Activated naive CD8-positive, alpha-beta T cell (primary cell): ENCODE results near the gene DAND5.
A peak's percentile ranks its signal among the peaks of the same experiment; 100 is the strongest.

Source experiments
- H3K27ac Mint-ChIP-seq: one replicate; pipeline ENCODE4 v1.8.0; 2021; ENCODE audit warnings: mixed read lengths
- H3K27me3 Mint-ChIP-seq: one replicate; pipeline ENCODE4 v1.8.0; 2021; ENCODE audit warnings: mixed read lengths
- H3K36me3 Mint-ChIP-seq: one replicate; pipeline ENCODE4 v1.8.0; 2021; ENCODE audit warnings: mixed read lengths
- H3K4me1 Mint-ChIP-seq: one replicate; pipeline ENCODE4 v1.8.0; 2021; ENCODE audit warnings: low read depth, mixed read lengths
- H3K4me3 Mint-ChIP-seq: one replicate; pipeline ENCODE4 v1.8.0; 2021; ENCODE audit warnings: mild to moderate bottlenecking, mixed read lengths
- H3K9me3 Mint-ChIP-seq: one replicate; pipeline ENCODE4 v1.8.0; 2021; ENCODE audit warnings: low read depth, mixed read lengths

Gene DAND5, protein sequence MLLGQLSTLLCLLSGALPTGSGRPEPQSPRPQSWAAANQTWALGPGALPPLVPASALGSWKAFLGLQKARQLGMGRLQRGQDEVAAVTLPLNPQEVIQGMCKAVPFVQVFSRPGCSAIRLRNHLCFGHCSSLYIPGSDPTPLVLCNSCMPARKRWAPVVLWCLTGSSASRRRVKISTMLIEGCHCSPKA

DNA sequence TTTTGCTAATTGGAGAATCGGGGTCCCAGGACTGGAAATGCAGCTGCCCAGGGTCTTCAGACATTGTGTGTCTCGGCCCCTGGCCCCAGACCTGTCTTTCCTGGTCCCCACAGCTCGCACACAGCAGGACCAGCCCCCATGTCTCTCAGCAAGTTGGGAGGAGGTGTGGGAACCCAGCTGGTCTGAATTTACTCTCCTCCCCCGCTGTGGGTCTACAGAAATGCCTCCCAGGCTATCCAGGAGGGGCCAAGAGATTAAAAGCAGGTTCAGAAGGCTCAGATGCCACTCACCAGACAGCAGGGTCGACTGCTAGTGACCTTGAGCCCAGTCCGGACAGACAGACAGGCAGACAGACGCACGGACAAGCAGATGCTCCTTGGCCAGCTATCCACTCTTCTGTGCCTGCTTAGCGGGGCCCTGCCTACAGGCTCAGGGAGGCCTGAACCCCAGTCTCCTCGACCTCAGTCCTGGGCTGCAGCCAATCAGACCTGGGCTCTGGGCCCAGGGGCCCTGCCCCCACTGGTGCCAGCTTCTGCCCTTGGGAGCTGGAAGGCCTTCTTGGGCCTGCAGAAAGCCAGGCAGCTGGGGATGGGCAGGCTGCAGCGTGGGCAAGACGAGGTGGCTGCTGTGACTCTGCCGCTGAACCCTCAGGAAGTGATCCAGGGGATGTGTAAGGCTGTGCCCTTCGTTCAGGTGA is at the start of gene DAND5:
DAND5 (plus strand) TSS at position 285 of the 697 bp plus-strand sequence; CDS start at position 370, 85 bp downstream.
- Mint-ChIP-seq H3K4me1 (peaks cover 6% of the 10 kb centered on the region), H3K27ac (peak within 1 kb of the TSS; percentile 29), H3K27me3 (no peaks in the 10 kb centered on the region), H3K4me3 (no peak within 1 kb of the TSS), H3K9me3 (no peaks in the 10 kb centered on the region), H3K36me3 (no peaks in the 10 kb centered on the region)

DNA sequence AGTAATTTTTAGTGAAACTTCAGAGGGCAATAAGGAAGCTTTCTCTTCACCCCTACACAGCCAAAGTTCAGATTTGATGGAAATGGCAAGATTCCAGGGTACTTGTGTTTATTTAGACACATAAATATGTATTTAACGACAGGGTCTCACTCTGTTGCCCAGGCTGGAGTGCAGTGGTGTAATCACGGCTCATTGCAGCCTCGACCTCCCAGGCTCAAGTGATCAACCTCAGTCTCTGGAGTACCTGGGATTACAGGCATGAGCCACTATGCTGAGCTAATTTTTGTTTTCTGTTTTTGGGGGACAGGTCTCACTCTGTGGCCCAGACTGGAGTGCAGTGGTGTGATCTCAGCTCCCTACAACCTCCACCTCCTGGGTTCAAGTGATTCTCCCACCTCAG is 48.3 kb upstream of the DAND5 start:
- Mint-ChIP-seq H3K4me1 (peaks cover 11% of the 10 kb centered on the region), H3K27ac (no peak overlapping the region), H3K9me3 (no peaks in the 10 kb centered on the region), H3K36me3 (peaks cover 5% of the 10 kb centered on the region), H3K27me3 (no peaks in the 10 kb centered on the region), H3K4me3 (no peak overlapping the region)

DNA sequence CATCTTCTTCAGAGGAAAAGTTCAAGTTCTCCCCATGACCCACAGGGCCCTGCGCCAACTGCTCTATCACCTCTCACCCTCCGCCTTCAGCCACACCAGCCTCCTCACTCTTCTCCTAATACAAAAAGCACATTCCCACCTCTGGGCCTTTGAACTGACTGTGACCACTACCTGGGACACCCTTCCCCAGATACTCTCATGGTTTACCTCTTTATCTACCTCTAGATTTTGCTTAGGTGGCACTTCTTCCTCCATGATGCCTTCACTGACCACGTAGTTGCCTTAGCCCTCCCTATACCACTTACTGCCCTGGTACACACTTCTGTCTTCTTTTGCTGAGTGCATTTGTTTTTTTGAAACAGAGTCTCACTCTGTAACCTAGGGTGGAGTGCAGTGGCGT is 46.4 kb upstream of the DAND5 start:
- Mint-ChIP-seq H3K27me3 (no peaks in the 10 kb centered on the region), H3K9me3 (no peaks in the 10 kb centered on the region), H3K36me3 (peaks cover 8% of the 10 kb centered on the region), H3K4me3 (no peak overlapping the region), H3K4me1 (peaks cover 9% of the 10 kb centered on the region), H3K27ac (no peak overlapping the region)

DNA sequence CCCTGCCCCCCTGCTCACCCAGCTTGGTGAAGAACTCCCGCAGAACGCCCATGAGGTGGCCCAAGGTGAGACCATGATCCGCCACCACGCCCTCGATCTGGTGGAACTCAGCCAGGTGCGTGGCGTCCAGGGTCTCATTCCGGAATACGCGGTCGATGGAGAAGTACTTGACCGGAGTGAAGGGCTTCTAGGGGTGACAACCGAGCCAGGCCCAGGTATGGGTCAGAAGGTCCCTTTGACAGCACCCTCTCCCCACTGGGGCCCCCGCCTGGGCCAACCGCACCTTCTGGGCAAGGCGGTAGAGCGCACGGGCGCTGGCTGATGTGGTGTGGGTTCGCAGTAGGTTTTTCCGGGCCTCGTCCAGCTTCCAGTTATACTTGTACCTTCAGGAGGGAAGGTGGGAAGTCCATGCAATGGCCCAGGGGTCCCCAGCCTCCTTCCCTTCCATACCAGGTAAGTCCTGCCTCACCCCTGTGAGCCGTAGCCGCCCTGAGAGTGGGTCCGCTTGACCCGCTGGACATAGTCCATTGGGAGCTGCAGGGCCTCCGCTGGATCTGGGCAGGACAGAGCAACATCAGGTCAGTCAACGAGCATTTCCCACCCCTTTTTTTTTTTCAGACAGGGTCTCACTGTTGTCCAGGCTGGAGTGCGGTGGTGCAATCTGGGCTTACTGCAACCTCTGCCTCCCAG is 44.6 kb upstream of the DAND5 start:
- Mint-ChIP-seq H3K27ac (no peak overlapping the region), H3K4me3 (no peak overlapping the region), H3K4me1 (peaks cover 3% of the 10 kb centered on the region), H3K27me3 (no peaks in the 10 kb centered on the region), H3K9me3 (no peaks in the 10 kb centered on the region), H3K36me3 (peaks cover 10% of the 10 kb centered on the region)

DNA sequence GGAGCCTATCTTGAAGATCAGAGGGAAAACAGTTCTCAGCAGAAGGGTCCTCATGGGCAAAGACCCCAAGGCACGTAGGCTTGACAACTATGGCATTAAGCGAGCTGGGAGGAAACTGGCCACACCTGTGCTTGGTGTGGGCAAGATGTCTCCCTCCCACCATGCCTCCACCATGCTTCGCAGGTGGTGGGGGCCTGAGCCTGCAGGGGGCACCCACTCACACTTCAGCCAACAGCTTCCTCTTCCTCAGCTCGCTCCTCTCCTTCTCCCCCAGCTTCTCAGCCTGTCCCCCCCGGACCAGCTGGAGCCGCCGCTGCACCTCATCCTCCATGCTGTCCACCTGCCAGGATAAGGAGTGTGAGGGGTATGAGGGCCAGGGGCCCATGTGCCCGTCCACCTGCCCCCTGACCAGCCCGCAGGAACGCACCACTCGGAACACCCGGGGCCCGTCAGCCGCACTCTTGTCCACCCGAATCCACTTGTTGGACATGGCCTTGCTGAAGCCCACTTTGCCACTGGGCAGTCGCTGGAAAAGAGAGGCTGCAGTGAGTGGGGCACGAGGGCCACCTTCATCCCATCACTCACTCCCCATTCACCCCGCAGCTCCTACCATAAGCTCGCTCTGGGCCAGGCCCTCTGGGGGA is 39.3 kb upstream of the DAND5 start:
- no peak overlapping the region for H3K27ac Mint-ChIP-seq
- H3K27me3 Mint-ChIP-seq, result no peaks in the 10 kb centered on the region
- peaks cover 9% of the 10 kb centered on the region for H3K36me3 Mint-ChIP-seq
- no peak overlapping the region for H3K4me3 Mint-ChIP-seq
- H3K4me1 Mint-ChIP-seq, result peaks cover 22% of the 10 kb centered on the region
- no peaks in the 10 kb centered on the region for H3K9me3 Mint-ChIP-seq

DNA sequence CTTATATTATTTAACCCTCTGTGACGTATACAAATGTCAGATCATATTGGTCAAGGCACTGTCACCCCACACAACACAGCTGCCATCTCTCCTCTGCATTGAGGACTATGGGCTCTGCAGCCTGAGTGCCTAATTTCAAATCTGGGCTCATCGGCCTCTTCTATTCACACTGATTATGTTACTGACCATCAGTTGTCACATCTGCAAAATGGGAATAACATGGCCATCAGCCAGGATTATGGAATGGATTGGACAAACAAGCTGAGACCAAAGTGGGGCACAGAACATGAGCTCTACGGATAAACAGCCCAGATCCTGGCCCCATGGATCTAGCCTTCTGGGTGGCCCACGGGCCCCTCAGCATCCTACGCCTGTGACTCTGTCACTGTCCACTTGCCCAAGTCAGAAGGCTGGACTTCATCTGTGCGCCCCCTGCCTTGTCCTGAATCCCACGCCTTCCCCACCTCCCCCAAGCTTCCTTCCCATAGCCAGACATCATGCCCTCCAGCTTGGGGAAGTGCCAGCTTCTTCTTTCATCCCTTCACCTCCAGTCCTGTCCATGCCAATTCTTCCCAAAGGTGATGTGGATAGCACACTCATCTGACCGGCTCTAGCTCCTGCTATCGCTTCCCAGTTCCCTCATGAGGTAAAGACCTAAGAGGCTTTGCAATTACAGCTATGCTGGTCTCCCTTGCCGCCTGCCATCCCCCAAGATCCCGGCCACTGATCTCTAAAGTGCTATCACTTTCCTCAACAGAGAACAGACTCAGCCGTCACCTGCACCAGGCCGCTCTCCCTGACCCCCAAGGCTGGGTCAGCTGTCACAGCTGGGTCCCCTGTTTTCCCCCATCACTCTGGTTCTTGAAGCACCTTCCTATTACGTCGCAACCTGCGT is 36.7 kb upstream of the DAND5 start:
- Mint-ChIP-seq H3K4me1 (peaks cover 34% of the 10 kb centered on the region), H3K9me3 (no peaks in the 10 kb centered on the region), H3K27me3 (no peaks in the 10 kb centered on the region), H3K36me3 (peaks cover 6% of the 10 kb centered on the region), H3K4me3 (peak overlapping the region; percentile 97), H3K27ac (peak overlapping the region; percentile 93)

DNA sequence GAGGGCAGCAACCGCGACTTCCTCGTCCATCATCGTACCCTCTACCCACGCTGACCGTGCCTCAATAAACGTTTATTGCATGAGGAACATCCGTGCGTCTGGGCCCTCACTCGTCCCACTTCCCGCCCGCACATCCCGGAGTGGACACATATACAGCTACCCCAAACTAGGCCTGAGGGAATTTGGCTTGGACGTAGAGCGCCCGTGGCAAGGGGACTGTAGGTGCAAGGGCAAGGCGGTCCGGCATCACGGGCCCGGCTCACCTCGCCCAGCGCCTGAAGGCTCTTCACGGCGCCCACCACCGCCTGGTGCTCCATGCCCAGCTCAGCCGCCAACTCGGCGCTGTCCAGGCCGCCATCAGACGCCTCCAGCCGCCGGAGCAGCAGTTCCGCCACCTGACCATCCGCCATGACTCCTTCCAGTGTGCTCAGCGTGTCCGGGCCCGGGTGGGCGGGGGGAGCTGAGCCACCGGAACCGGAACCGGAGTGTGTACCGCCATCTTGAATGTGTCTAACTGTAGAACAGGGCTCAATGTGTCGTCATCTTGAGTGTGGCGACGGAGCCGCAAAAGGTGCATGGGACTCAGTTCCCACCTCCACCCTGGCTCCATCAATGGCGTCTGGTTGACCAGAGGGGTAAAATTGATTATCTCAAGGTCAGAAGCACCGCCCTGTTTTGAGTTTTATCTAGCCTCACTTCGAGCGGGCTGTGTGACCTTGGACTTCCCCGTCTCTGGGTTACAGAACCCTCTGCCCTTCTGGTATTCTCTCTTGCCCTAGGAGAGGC is 35.9 kb upstream of the DAND5 start, which contains the start of gene FARSA:
FARSA (minus strand) TSS at position 425 of the 786 bp plus-strand sequence; CDS start at position 410, 15 bp downstream.
- H3K27me3 Mint-ChIP-seq, result no peaks in the 10 kb centered on the region
- peak within 1 kb of the TSS; percentile 97 for H3K4me3 Mint-ChIP-seq
- H3K36me3 Mint-ChIP-seq, result peaks cover 6% of the 10 kb centered on the region
- peak within 1 kb of the TSS; percentile 93 for H3K27ac Mint-ChIP-seq
- H3K9me3 Mint-ChIP-seq, result no peaks in the 10 kb centered on the region
- peaks cover 37% of the 10 kb centered on the region for H3K4me1 Mint-ChIP-seq

DNA sequence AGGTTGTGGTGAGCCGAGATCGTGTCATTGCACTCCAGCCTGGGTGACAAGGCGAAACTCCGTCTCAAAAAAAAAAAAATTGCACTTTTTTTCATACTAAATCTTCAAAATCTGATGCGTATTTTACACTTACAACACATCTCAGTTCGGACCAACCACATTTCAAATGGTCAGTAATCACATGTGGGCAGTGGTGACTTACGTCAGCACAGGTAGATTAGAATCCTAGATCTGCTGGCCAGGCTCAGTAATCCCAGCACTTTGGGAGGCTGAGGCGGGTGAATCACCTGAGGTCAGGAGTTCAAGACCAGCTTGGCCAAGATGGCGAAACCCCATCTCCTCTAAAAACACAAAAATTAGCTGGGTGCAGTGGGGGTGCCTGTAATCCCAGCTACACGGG is 34.3 kb upstream of the DAND5 start:
- Mint-ChIP-seq H3K27me3 (no peaks in the 10 kb centered on the region), H3K27ac (no peak overlapping the region), H3K9me3 (no peaks in the 10 kb centered on the region), H3K4me3 (no peak overlapping the region), H3K36me3 (peaks cover 16% of the 10 kb centered on the region), H3K4me1 (peaks cover 44% of the 10 kb centered on the region)

DNA sequence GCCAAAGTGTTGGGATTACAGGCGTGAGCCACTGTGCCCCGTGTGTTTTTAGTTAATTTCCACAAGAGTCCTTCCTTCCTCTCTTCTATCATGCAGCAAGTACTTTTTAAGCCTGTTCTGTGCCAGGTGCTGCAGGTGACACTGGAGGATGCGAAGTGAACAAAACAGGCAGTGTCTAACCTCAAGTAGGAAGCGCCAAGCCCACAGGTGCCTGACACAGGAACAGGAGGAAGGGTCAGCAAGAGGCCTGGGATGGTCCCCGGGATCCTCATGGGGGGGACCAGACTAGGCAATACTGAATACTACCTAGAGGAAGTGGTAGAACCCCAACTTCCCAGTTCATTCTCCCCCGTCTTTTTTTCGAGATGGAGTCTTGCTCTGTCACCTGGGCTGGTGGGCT is 32.8 kb upstream of the DAND5 start:
- Mint-ChIP-seq H3K27me3 (no peaks in the 10 kb centered on the region), H3K4me1 (peaks cover 53% of the 10 kb centered on the region), H3K36me3 (peaks cover 17% of the 10 kb centered on the region), H3K27ac (peak overlapping the region; percentile 22), H3K4me3 (peak overlapping the region; percentile 40), H3K9me3 (no peaks in the 10 kb centered on the region)

DNA sequence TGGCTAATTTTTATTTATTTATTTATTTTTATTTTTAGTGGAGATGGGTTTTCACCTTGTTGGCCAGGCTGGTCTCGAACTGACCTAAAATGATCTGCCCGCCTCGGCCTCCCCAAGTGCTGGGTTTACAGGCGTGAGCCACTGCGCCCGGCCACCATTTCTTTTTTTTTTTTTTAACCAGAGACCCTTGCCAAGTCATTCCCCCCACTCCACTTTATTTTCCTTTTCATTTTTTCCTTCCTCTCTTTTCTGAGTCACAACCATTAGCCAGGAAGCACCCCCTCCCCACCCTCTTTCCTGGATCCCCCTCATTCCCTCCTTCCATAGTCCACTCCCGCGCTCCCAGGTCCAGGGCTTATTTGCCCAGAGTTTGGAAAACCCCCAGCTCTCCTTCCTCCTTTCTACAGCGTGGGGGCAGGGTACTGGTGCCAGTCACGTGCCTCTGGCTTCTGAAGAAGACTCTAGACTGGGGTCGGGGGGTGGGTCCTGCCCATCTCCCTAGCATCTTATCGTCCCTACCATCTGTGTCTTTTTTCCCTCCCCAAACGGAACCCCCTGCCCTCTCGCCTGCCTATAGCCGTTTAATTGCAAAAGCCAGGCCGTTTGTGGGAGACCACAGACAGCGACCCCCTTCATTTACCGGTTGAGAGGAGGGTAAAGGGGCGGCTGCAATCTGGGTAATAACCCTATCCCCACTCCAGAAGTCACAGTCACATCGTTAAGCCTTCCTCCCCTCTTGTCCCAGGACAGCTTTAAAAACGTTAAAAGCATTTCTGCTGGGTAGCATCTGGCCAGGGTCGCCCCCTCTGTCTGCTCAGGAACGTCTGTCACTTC is 32.1 kb upstream of the DAND5 start:
- no peaks in the 10 kb centered on the region for H3K27me3 Mint-ChIP-seq
- peak overlapping the region; percentile 98 for H3K27ac Mint-ChIP-seq
- peaks cover 17% of the 10 kb centered on the region for H3K36me3 Mint-ChIP-seq
- peak overlapping the region; percentile 99 for H3K4me3 Mint-ChIP-seq
- H3K4me1 Mint-ChIP-seq, result peaks cover 53% of the 10 kb centered on the region
- H3K9me3 Mint-ChIP-seq, result no peaks in the 10 kb centered on the region

DNA sequence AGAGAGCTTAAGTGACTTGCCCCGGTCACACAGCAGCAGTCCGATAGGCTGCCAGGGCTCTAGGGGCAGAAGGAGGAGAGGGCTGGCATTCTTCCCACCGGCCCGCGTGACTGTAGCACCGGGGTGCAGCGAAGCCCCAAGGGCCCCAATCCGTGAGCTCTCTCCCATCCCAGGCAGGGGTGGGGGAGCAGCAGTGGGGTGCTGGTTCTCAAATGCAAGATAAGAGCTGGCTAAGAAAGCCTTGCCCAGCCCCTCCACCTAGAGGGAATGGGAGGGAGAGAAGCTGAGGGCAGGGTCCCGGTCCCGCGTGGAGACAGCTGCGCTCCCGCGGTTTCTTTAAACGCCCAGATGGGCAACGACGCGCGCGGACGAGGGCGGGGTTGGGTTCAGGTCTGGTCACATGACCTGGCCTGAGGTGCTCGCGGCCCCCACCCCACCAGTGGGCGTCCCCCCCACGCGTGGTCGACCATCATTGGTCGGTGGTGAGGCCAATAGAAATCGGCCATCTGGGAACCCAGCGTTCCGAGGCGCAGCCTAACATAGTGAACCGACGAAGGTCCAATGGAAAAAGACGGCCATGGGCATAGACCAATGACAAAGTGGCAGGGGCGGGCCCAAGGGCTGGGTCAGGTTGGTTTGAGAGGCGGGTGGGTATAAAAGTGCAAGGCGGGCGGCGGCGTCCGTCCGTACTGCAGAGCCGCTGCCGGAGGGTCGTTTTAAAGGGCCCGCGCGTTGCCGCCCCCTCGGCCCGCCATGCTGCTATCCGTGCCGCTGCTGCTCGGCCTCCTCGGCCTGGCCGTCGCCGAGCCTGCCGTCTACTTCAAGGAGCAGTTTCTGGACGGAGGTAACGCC is 31.2 kb upstream of the DAND5 start, which contains the start of gene CALR:
CALR (plus strand) TSS at position 683 of the 852 bp plus-strand sequence; CDS start at position 754, 71 bp downstream.
- Mint-ChIP-seq H3K4me3 (peak within 1 kb of the TSS; percentile 99), H3K36me3 (peaks cover 13% of the 10 kb centered on the region), H3K27ac (peak within 1 kb of the TSS; percentile 98), H3K27me3 (no peaks in the 10 kb centered on the region), H3K9me3 (no peaks in the 10 kb centered on the region), H3K4me1 (peaks cover 50% of the 10 kb centered on the region)
